GM18858 (cell line): ENCODE data around the gene CTPS1.

Source experiments
- ATAC-seq: cut with Tn5 transposase; IDR thresholded peaks from one replicate; pipeline ENCODE4 v1.9.1; 2021; ENCODE audit not compliant: unreplicated experiment

The CTPS1 gene

DNA sequence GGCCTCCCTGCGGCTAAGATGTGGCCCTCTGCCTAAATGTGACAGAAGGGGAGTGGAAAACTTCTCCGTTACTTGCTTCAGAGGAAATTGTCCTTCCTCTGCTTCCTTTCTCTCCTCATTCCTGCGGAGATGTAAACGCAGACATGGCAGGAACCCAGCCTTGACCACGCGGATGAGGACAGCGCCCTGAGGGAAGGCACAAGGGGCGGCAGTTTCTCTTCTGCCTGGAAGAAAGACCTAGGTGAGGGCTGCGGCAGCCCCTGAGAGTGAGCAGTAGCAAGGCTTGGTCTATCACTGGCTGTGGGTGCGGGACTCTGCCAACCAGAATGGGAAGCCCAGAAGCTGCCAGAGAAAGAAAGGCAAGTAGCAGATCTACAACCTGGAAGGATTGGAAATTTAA, 14.0 kb upstream of the CTPS1 start:
- ATAC-seq: no peak

DNA sequence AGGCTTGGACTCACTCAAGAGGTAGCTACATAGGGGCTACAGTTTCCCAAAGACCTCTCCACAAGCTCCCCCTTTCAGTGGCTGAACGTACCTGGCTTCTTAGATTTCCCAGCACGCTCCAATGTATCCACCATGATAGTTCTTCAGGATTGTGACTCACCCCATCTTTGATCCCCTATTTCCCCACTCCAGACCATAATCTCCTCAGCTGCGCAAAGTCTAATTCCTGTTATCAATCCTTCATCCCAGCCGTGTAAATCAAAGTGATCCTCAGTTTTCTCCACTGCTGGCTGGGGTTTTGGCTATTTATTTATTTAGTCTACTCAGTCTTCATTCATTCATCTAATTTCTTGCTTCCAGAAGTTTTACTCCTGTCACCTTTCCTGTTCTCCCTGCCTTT, 13.1 kb upstream of the CTPS1 start:
- ATAC-seq: no peak

DNA sequence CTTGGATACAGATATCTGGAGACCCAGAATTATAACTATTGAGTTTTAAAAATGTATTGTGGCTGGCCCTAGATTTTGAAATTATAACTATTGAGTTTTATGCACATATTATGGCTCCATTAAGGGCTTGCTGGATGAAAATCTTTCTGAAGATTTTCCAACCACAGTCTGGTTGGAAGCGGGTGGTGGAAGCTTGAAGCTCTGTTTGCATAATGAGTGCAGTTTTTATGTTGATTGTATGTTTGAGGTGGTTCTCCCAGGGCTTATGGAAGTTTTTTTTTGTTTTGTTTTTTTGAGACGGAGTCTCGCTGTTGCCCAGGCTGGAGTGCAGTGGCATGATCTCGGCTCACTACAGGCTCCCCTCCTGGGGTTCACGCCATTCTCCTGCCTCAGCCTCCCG, 10.1 kb upstream of the CTPS1 start:
- no peak for ATAC-seq

DNA sequence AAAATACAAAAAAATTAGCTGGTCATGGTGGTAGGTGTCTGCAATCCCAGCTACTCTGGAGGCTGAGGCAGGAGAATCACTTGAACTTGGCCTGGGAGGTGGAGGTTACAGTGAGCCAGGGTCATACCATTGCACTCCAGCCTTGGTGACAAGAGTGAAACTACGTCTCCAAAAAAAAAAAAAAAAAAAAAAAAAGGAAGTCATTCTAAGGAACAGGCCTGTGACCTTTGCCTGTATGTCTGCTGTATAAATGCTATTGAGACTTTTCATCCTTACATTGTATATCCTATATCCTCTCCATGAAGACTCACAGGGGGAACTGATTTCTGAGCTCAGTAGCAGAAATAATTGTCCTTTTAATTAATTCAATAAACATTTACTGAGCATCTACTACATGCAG, 7.5 kb upstream of the CTPS1 start:
- ATAC-seq: no peak

DNA sequence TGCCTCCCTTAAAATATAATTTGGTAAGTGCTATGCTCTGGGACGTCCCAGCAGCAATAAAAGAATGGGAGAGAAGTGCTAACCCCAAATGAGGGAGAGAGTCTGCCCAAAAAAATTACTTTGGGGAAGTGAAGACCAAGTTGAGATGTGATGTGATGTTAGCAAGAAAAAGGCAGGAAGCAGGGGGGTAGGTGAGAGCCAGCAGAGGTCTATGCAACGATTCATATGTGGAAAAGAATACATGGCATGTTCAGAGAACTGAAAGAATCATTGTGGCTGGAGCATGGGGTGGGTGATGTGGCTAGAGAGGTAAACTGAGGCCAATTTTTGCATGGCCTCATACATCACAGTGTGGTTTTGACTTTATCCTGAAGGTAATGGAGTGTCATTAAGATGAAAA, 5.6 kb upstream of the CTPS1 start:
- no peak for ATAC-seq

DNA sequence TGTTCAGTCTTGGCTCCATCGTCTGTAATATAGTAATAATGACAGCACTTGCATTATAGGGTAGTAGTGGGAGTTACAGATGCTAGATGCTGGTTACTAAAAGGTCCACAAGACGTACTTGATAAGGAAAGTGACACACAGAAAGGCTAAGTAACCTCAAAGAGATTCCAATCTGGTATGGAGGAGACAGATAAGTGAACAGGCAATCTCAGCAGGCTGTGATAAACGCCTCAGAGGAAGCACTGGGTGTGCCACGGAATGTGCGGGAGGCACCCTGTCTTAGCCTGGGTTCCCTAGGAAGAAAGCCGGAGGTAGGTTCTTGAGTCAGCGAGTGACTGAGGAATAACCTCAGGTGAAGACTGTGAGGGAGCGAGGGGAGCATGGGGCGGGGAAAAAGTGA, 4.6 kb upstream of the CTPS1 start:
- ATAC-seq: no peak

DNA sequence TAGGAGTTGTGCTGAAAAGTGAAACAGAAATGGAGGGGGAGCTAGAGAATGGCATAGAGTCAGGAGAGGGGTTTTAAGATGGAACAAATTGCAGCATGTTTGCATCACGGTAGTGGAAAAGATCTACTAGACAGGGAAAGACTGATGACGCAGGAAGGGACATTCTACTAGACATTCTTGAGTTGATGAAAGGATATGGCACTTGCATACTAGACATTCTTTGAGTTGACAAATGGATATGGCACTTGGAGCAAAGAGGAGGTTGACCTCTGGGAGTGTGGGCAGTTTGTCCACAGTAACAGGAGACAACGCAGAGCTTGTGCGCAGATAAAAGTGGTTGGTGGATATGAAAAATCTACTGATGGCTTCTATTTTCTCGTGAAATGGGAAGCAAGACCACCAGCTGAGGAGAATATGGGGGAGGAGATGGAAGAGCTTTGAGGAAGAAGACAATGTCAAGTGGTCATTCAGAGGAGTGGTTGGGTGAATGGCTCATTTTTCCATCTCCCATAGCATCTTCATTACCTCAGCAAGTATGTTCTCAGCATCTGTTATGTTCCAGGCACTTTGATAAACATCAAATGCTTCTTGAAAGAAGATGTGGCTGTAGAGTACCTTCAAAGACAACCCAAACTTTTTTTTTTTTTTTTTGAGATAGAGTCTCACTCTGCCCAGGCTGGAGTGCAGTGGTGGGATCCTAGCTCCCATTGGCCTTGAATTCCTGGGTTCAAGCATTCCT, 2.4 kb upstream of the CTPS1 start:
- no peak for ATAC-seq

DNA sequence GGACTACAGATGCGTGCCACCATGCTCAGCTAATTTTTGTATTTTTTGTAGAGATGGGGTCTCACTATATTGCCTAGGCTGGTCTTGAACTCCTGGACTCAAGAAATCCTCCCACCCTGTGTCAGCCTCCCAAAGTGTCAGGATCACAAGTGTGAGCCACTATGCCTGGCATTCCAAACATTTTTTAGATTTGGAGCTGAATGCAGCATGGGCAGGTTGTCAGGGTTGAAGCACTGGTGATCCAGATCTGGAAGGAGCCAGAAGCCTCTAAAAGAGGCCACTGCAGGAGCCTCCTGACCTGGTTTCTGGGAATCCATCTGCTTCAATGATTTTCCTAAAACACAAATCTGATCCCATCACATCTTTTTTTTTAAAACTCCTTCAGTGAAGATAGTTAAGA, 1.8 kb upstream of the CTPS1 start:
- no peak for ATAC-seq

DNA sequence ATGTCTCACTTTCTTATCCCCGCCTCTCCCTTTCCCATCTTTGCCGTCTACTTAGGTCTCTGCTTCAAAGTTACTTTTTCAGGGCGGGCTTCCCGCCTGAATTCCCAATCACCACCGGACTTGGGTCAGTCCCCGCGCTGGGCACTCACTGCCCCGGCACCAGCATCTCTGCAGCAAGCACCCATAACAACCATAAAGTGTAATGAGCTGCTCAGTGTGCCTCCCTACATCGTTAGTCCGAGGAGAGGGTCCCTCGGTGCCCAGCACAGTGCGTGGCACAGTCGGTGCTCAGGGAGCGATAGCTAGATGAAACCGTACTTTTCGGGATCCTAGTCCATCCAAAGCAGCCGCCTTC, 633 bp upstream of the CTPS1 start:
- no peak for ATAC-seq

DNA sequence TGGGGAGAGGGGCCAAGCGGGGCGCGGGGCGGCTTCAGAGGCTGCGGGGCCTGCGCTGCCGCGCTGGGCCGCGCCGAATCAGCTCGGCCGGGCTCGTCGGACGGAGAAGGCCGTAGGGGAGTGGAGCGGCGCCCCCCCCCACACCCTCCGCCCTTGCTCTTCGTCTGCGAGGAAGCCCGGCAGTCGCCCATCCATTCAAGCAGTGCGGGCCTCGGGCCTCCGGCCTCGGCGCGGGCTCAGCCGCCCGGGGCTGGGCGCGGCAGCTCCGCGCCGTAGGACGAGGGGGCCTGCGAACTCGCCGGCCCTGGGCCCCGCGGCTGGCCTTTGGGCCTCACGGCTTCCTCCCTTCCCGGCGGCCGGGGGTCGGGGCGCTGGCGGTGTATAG, 564 bp downstream of the CTPS1 start:
- ATAC-seq: peak; percentile 16

DNA sequence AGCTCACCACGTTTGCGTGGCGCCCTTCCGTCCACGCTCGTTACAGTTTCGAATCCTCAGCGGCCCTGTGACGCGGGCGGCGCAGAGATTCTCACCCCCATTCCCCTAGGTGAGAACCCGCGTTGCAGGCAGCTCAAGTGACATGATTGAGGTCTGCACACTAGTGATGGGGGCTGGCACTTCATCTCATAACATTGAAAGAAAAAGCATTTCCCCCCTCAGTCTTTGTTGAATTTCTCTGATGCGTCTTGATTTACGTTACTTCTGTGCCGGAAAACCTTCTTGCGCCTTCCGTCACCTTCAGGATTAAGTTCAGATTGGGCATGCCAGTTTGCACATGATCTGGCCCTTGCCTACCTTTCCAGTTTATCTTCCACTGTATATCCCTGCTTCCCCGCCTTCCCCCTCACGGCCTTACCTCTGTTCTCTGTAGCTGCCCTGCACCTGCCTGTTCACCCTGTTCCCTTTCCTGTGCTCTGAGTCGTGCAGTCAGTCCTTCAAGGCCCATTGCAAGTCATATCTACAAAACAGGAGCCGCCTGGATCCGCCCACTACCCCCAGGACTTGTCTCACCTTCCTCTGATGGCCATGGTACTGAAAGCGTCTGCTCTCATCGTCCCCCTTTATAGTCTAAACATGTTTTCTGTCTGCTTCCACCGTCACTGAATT, 1.1 kb downstream of the CTPS1 start:
- no peak for ATAC-seq

DNA sequence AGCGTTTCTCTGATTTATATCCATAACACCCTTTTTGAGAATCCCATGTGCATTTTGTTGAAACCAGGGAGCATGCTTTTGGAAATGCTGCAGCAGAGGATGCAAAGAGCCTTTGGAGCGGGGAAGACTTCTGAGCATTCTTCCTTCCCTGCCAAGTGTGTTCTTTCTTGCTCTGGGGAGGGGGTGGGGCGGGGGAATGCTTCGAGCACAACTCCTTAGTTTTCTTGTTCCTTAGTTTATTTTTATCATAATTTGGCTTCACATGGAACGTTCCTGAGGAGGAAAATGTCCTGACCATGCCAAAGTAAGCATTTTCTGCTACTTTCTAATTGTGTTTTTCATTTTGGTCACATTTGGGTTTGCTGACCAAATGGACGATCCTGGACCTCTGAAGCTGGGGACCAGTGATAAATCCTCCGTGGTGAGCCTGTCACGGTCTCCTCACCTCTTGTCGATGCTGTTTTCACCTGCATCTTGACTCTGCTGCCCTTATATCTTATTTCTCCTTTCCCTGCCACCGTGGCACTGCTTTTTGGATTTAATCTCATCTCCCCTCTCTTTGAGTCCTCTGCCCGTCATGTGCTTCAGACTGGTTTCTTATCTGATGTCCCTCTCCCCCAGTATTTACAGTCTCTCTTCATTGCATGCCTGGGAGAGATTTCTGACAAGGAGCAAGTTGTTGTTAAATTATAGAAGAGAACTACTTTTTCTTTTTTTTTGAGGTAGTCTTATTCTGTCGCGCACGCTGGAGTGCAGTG, 2.4 kb downstream of the CTPS1 start:
- ATAC-seq: no peak

DNA sequence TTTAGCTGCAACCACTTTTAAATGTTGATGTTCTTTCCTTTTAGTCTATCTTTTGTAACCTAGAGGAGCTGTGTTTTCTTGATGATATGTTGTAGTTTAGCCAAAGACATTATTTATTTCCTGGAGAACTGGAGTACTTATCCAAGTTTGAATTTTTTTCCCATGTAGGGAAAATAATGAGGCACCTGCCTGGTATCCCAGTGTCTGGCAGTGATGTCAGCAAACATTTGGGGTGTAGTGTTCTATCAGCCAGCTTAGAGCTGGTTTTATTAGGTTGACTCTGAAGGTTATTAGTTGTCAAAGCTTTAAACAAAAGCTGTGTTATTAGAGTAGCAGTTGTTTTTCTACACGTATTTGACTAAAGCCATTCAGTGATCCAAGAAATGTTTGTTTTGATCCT, 3.2 kb downstream of the CTPS1 start:
- no peak for ATAC-seq

DNA sequence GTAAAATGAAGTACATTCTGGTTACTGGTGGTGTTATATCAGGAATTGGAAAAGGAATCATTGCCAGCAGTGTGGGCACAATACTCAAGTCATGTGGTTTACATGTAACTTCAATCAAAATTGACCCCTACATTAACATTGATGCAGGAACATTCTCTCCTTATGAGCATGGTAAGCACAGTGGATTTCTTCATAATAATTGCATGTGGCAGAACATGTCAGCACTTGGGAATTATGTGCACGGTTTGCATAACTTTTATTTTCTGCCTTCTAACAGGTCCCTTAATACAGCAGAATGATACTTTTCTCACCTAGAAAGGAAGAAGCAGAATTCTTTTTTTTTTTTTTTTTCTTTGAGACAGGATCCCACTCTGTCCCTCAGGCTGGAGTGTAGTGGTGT, 3.8 kb downstream of the CTPS1 start:
- no peak for ATAC-seq

DNA sequence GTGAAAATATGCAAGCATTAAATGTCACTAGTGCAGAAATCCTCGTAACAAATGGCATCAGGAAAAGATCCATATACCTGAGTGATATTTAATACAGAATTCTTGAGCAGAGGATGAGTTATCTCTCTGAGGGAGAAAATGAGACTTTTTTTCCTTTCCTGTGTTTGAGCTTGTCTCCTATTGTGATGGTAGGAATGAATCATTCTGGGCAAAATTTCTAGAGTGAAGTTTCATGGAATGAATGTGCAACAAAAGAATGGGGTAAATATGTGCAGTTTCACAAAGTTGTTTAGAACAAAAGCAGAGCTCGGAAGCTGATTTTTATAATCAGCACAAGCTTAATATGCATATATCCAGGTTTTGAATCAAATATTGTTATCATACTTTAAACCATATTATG, 4.6 kb downstream of the CTPS1 start:
- ATAC-seq: no peak

DNA sequence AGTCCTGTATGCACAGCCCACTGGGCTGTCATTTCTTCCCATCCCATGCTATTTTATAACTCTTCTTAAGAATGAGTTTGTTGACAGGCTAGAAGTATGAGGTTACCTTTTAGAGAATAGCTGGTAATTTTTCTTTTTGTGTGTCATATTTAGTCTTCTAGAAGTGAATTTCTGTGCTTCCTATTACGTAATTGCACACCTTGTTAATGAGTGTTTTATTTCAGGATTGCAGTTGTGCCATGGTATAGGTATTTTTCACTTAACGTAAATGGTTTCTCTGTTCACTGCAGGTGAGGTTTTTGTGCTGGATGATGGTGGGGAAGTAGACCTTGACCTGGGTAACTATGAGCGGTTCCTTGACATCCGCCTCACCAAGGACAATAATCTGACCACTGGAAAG, 5.0 kb downstream of the CTPS1 start:
- no peak for ATAC-seq

DNA sequence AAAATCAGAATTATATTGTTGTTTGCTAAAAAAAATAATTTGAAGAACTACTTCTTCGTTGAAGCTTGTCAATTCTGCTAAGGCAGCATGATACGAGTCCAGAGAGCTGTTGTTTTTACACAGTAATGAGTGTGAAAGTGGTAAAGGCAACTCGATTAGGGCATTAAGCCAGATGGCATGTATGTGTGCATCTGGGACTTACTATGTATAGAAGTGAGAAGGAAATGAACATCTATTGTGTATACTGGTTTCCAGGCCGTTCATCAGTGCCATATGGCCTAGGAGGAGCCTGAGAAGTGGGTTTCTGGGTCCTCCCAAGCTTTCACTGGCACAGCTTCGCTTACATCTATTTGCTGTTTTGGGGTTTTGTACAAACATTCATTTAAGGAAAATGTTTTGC, 5.7 kb downstream of the CTPS1 start:
- no peak for ATAC-seq

DNA sequence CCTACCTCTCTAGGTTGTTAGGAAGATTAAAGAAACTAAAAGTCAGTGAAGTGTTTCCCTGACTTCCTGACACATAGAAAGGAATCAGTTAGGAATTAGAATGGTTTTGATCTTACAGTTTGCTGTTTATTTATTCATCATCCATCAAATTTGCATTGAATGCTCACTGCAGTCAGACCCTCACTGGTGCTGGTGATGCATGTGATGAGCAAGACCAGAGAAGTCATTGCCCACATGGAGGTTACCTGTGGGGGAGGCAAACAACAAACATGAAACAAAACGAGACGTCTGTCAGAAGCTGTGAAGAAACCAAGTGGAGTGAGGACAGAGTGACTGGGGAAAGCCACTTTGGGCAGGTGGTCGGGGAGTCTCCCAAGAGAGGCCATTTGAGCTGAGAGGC, 6.4 kb downstream of the CTPS1 start:
- no peak for ATAC-seq

DNA sequence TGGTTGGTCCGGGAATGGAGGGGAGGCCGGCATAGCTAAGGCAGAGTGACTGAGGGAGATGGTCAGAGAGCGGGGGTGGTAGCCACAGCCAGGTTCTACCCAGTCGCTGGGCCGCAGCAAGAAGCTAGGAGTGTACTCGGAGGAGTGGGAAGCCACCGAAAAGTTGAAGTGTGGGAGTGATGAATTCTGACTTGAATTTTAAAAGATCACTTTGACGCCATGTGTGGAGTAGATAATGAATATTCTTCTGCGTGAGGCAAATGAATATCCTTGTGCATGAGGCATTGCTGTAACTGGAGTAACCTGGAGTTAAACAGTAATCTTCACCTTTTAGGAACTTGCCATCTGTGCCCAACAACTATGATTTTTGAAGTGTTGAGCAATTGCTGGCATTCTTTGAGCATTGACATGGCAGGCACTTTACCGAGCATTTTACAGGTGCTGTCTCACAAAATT, 6.9 kb downstream of the CTPS1 start:
- no peak for ATAC-seq

DNA sequence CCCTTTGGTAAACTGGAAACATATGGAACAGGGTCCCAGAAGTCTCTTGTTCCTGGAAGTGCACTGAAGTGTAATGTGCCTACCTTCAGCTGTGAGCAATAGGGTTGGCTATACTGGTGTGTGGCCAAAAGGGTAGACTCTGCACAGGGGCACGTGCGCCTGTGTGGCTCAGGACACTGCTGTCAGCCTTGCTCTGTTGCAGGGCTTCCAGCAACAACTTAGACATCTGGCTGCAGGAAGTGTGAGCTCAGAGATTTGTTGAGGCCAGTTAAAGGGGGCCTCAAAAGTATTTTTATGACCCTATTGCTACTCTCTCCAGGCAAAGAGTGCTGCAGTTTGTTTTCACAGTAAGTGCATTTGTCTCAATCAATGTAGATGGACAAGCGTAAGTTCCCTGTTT, 7.5 kb downstream of the CTPS1 start:
- no peak for ATAC-seq

DNA sequence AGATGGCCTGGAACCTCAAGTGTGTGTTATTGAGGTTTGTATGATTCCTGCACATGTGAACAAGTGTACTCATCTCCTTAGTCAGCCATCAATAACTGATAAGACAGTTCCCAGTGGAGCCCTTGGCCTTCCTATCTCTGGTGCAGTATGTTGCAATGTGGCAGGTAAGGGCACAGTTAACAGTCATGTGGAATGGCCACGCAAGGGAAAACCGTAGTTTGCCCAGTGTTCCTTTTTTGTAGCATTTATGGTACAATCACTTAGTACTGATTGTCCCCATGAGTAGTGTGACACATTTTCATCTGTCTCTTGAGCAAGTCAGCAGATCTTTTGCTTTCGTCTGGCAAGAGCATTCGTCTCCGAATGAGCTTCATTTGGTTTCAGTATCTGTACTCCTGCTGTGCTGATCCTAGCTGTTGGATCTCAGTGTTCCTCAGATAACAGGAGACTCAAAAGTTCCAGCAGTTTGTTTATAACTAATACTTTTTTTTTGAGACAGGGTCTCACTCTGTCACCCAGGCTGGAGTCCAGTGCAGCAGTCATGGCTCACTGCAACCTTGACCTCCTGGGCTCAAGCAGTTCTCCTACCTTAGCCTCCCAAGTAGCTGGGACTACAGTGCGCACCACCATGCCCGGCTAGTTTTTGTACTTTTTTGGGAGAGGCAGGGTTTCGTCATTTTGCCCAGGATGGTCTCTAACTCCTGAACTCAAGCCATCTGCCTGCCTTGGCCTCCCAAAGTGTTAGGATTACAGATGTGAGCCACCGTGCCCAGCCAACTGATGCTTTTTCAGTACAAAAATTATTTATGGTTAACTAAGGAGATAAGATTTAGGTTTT, 8.2 kb downstream of the CTPS1 start:
- no peak for ATAC-seq
